ENCODE results near the gene FOXL2NB.

The FOXL2NB gene

GRCh38 chr3:138975351-138975750 is 28.3 kb downstream of the FOXL2NB start:
- no peak for DNase-seq
- Histone ChIP-seq H4K91ac (ENCODE audit: low read length) (no peak overlapping the region), H3K27ac (ENCODE audit: low read length, poor library complexity, severe bottlenecking) (no peak overlapping the region), H3K4ac (ENCODE audit: low read depth in 1 of 2, low read length in 2 of 2) (no peak overlapping the region), H3K4me3 (ENCODE audit: insufficient read depth in 1 of 2, low read depth in 1 of 2, low read length in 2 of 2) (no peak overlapping the region), H3K18ac (ENCODE audit: low read depth in 1 of 2, low read length in 2 of 2) (no peak overlapping the region), H3K27me3 (ENCODE audit: control insufficient read depth in 1 of 2, insufficient read depth in 1 of 2, low read length in 2 of 2) (peaks cover 15 to 30% of the 10 kb centered on the region in 2 experiments), H2BK120ac (ENCODE audit: low read depth, low read length) (no peak overlapping the region), H2BK15ac (ENCODE audit: low read depth, poor library complexity, severe bottlenecking) (no peak overlapping the region), H3K36me3 (ENCODE audit: control insufficient read depth in 1 of 2, insufficient read depth in 2 of 2, low read depth in 1 of 2, low read length in 2 of 2) (no peaks in the 10 kb centered on the region), H3K23ac (ENCODE audit: low read length in 2 of 2) (no peak overlapping the region), H3K79me1 (replicated peaks; ENCODE audit: low read length, poor library complexity, severe bottlenecking) (no peaks in the 10 kb centered on the region), H3K4me2 (ENCODE audit: low read length, poor library complexity, severe bottlenecking) (no peak overlapping the region), H3K9me3 (ENCODE audit: control insufficient read depth, low read length) (no peaks in the 10 kb centered on the region), H2AK5ac (ENCODE audit: low read length, severe bottlenecking) (no peak overlapping the region), H2AFZ (ENCODE audit: low read depth, low read length) (no peak overlapping the region), H3K14ac (ENCODE audit: low read length in 2 of 2) (no peak overlapping the region), H3K4me1 (ENCODE audit: control insufficient read depth, insufficient read depth, low read depth, low read length) (peaks cover 8% of the 10 kb centered on the region), H4K8ac (ENCODE audit: low read length) (no peak overlapping the region), H3K9ac (ENCODE audit: low read length) (no peak overlapping the region), H2BK5ac (ENCODE audit: low read depth, low read length, poor library complexity, severe bottlenecking) (no peak overlapping the region), H2BK12ac (ENCODE audit: low read length in 2 of 2) (no peak overlapping the region)
- 84% methylated on average over 5 of the region's 8 CpGs for WGBS

GRCh38 chr3:138976047-138976446 is 29.0 kb downstream of the FOXL2NB start:
- no peak overlapping the region for H3K4me2 ChIP-seq (ENCODE audit: low read length, poor library complexity, severe bottlenecking)
- no peak overlapping the region for H3K4ac ChIP-seq (ENCODE audit: low read depth in 1 of 2, low read length in 2 of 2)
- no peak overlapping the region for H2BK12ac ChIP-seq (ENCODE audit: low read length in 2 of 2)
- H3K4me3 ChIP-seq (ENCODE audit: insufficient read depth in 1 of 2, low read depth in 1 of 2, low read length in 2 of 2): no peak overlapping the region
- no peak overlapping the region for H2BK15ac ChIP-seq (ENCODE audit: low read depth, poor library complexity, severe bottlenecking)
- no peak overlapping the region for H3K18ac ChIP-seq (ENCODE audit: low read depth in 1 of 2, low read length in 2 of 2)
- H3K27me3 ChIP-seq (ENCODE audit: control insufficient read depth in 1 of 2, insufficient read depth in 1 of 2, low read length in 2 of 2): peaks cover 12 to 25% of the 10 kb centered on the region in 2 experiments
- no peaks in the 10 kb centered on the region for H3K9me3 ChIP-seq (ENCODE audit: control insufficient read depth, low read length)
- H3K36me3 ChIP-seq (ENCODE audit: control insufficient read depth in 1 of 2, insufficient read depth in 2 of 2, low read depth in 1 of 2, low read length in 2 of 2): no peaks in the 10 kb centered on the region
- H3K79me1 ChIP-seq (replicated peaks; ENCODE audit: low read length, poor library complexity, severe bottlenecking): no peaks in the 10 kb centered on the region
- no peak overlapping the region for H2BK5ac ChIP-seq (ENCODE audit: low read depth, low read length, poor library complexity, severe bottlenecking)
- DNase-seq: no peak
- H4K91ac ChIP-seq (ENCODE audit: low read length): no peak overlapping the region
- H3K4me1 ChIP-seq (ENCODE audit: control insufficient read depth, insufficient read depth, low read depth, low read length): peaks cover 8% of the 10 kb centered on the region
- H2AFZ ChIP-seq (ENCODE audit: low read depth, low read length): no peak overlapping the region
- no peak overlapping the region for H3K23ac ChIP-seq (ENCODE audit: low read length in 2 of 2)
- H3K27ac ChIP-seq (ENCODE audit: low read length, poor library complexity, severe bottlenecking): no peak overlapping the region
- no peak overlapping the region for H3K9ac ChIP-seq (ENCODE audit: low read length)
- H3K14ac ChIP-seq (ENCODE audit: low read length in 2 of 2): no peak overlapping the region
- H4K8ac ChIP-seq (ENCODE audit: low read length): no peak overlapping the region
- H2BK120ac ChIP-seq (ENCODE audit: low read depth, low read length): no peak overlapping the region
- H2AK5ac ChIP-seq (ENCODE audit: low read length, severe bottlenecking): no peak overlapping the region

GRCh38 chr3:138984816-138985215 is 37.8 kb downstream of the FOXL2NB start:
- Histone ChIP-seq H3K36me3 (ENCODE audit: control insufficient read depth in 1 of 2, insufficient read depth in 2 of 2, low read depth in 1 of 2, low read length in 2 of 2) (no peaks in the 10 kb centered on the region), H3K27ac (ENCODE audit: low read length, poor library complexity, severe bottlenecking) (no peak overlapping the region), H3K27me3 (ENCODE audit: control insufficient read depth in 1 of 2, insufficient read depth in 1 of 2, low read length in 2 of 2) (peaks cover 39 to 56% of the 10 kb centered on the region in 2 experiments), H3K4ac (ENCODE audit: low read depth in 1 of 2, low read length in 2 of 2) (no peak overlapping the region), H2BK5ac (ENCODE audit: low read depth, low read length, poor library complexity, severe bottlenecking) (no peak overlapping the region), H3K23ac (ENCODE audit: low read length in 2 of 2) (no peak overlapping the region), H2BK15ac (ENCODE audit: low read depth, poor library complexity, severe bottlenecking) (no peak overlapping the region), H4K8ac (ENCODE audit: low read length) (no peak overlapping the region), H3K14ac (ENCODE audit: low read length in 2 of 2) (no peak overlapping the region), H2BK12ac (ENCODE audit: low read length in 2 of 2) (no peak overlapping the region), H2AFZ (ENCODE audit: low read depth, low read length) (no peak overlapping the region), H4K91ac (ENCODE audit: low read length) (no peak overlapping the region), H3K4me1 (ENCODE audit: control insufficient read depth, insufficient read depth, low read depth, low read length) (no peaks in the 10 kb centered on the region), H3K18ac (ENCODE audit: low read depth in 1 of 2, low read length in 2 of 2) (no peak overlapping the region), H3K4me2 (ENCODE audit: low read length, poor library complexity, severe bottlenecking) (no peak overlapping the region), H2AK5ac (ENCODE audit: low read length, severe bottlenecking) (no peak overlapping the region), H2BK120ac (ENCODE audit: low read depth, low read length) (no peak overlapping the region), H3K9ac (ENCODE audit: low read length) (no peak overlapping the region), H3K79me1 (replicated peaks; ENCODE audit: low read length, poor library complexity, severe bottlenecking) (no peaks in the 10 kb centered on the region), H3K9me3 (ENCODE audit: control insufficient read depth, low read length) (no peaks in the 10 kb centered on the region), H3K4me3 (ENCODE audit: insufficient read depth in 1 of 2, low read depth in 1 of 2, low read length in 2 of 2) (no peak overlapping the region)
- DNase-seq: no peak
- WGBS: 31% methylated on average over 2 of the region's 3 CpGs

GRCh38 chr3:138985932-138986331 is 38.9 kb downstream of the FOXL2NB start:
- WGBS: 30% methylated on average over 4 of the region's 4 CpGs
- no peak overlapping the region for H2BK5ac ChIP-seq (ENCODE audit: low read depth, low read length, poor library complexity, severe bottlenecking)

More at GRCh38 chr3:138985932-138986331, 38.9 kb downstream of the FOXL2NB start:
- no peak overlapping the region for H3K9ac ChIP-seq (ENCODE audit: low read length)
- no peak overlapping the region for H3K4me3 ChIP-seq (ENCODE audit: insufficient read depth in 1 of 2, low read depth in 1 of 2, low read length in 2 of 2)
- no peak overlapping the region for H2AFZ ChIP-seq (ENCODE audit: low read depth, low read length)
- no peak overlapping the region for H4K8ac ChIP-seq (ENCODE audit: low read length)
- no peaks in the 10 kb centered on the region for H3K79me1 ChIP-seq (replicated peaks; ENCODE audit: low read length, poor library complexity, severe bottlenecking)
- no peak overlapping the region for H3K23ac ChIP-seq (ENCODE audit: low read length in 2 of 2)
- H3K4me2 ChIP-seq (ENCODE audit: low read length, poor library complexity, severe bottlenecking): no peak overlapping the region
- no peaks in the 10 kb centered on the region for H3K4me1 ChIP-seq (ENCODE audit: control insufficient read depth, insufficient read depth, low read depth, low read length)
- no peak overlapping the region for H3K18ac ChIP-seq (ENCODE audit: low read depth in 1 of 2, low read length in 2 of 2)
- no peak overlapping the region for H2BK15ac ChIP-seq (ENCODE audit: low read depth, poor library complexity, severe bottlenecking)
- no peak overlapping the region for H2AK5ac ChIP-seq (ENCODE audit: low read length, severe bottlenecking)
- no peaks in the 10 kb centered on the region for H3K9me3 ChIP-seq (ENCODE audit: control insufficient read depth, low read length)
- H3K27ac ChIP-seq (ENCODE audit: low read length, poor library complexity, severe bottlenecking): no peak overlapping the region
- peaks cover 41 to 54% of the 10 kb centered on the region in 2 experiments for H3K27me3 ChIP-seq (ENCODE audit: control insufficient read depth in 1 of 2, insufficient read depth in 1 of 2, low read length in 2 of 2)
- H2BK12ac ChIP-seq (ENCODE audit: low read length in 2 of 2): no peak overlapping the region
- H3K14ac ChIP-seq (ENCODE audit: low read length in 2 of 2): no peak overlapping the region
- H4K91ac ChIP-seq (ENCODE audit: low read length): no peak overlapping the region
- no peak overlapping the region for H2BK120ac ChIP-seq (ENCODE audit: low read depth, low read length)
- no peak overlapping the region for H3K4ac ChIP-seq (ENCODE audit: low read depth in 1 of 2, low read length in 2 of 2)
- DNase-seq: no peak
- no peaks in the 10 kb centered on the region for H3K36me3 ChIP-seq (ENCODE audit: control insufficient read depth in 1 of 2, insufficient read depth in 2 of 2, low read depth in 1 of 2, low read length in 2 of 2)

All from mesenchymal stem cell (in vitro differentiated cells and primary cell).